Astrocyte of the hippocampus (primary cell): ENCODE measurements around the gene CLCN6.

Source experiments
- DNase-seq: peaks from one replicate; pipeline ENCODE4 v3.0.0; 2011; ENCODE audit warnings: low read depth, low spot score

The CLCN6 gene

GRCh38 chr1:11879311-11880180 lies 73.6 kb downstream of the CLCN6 start:
- no peak for DNase-seq

GRCh38 chr1:11880181-11880575 lies 74.2 kb downstream of the CLCN6 start:
- no peak for DNase-seq

- DNase-seq, result no peak
These were observed 75.1 kb downstream of the CLCN6 start for GRCh38 chr1:11880911-11881748.

- DNase-seq, result no peak
These were observed 75.9 kb downstream of the CLCN6 start for GRCh38 chr1:11881749-11882441.

GRCh38 chr1:11882814-11883538 lies 77.0 kb downstream of the CLCN6 start:
- DNase-seq, result no peak

- DNase-seq, result no peak
These were observed 79.9 kb downstream of the CLCN6 start for GRCh38 chr1:11885916-11886315.

GRCh38 chr1:11886986-11887665 lies 81.1 kb downstream of the CLCN6 start:
- DNase-seq, result no peak

- DNase-seq, result no peak
These were observed 81.6 kb downstream of the CLCN6 start for GRCh38 chr1:11887666-11888007.

GRCh38 chr1:11888206-11888876 lies 82.3 kb downstream of the CLCN6 start:
- DNase-seq, result no peak

GRCh38 chr1:11888877-11889208 lies 82.9 kb downstream of the CLCN6 start:
- DNase-seq, result no peak

GRCh38 chr1:11891433-11892186 lies 85.6 kb downstream of the CLCN6 start:
- no peak for DNase-seq
